Measurements from ENCODE around the gene FBXO4.

GRCh38 chr5:41973887-41974286 lies 48.8 kb downstream of the FBXO4 start:
- TF ChIP-seq CTCF (IDR thresholded peaks at IDR 0.05) (no peak), EZH2 (IDR thresholded peaks at IDR 0.05; ENCODE audit: borderline replicate concordance, insufficient read depth, low read depth, low read length, poor library complexity, severe bottlenecking) (no peak)
